DOHH2 (cell line): ENCODE data around the gene IFITM10.

Source experiments
- H3F3A ChIP-seq: fragments of 200-600 bp; sonication (generic), shearing (Covaris generic); 2 replicates; pipeline ENCODE4 v1.6.0; 2016; ENCODE audit warnings: antibody characterized with exemption, mild to moderate bottlenecking; ENCODE audit not compliant: control insufficient read depth, insufficient read depth
- H3K27ac ChIP-seq: fragments of 200-600 bp; sonication (generic); 2 replicates; pipeline ENCODE4 v1.5.1; 2014; ENCODE audit warnings: low read depth, mild to moderate bottlenecking, low read length, moderate library complexity
- H3K27me3 ChIP-seq: fragments of 200-600 bp; sonication (generic); 2 replicates; pipeline ENCODE4 v1.6.1; 2014; ENCODE audit warnings: mild to moderate bottlenecking, low read length, mixed read lengths; ENCODE audit not compliant: control insufficient read depth
- H3K36me3 ChIP-seq: fragments of 200-600 bp; sonication (generic); 2 replicates; pipeline ENCODE4 v1.6.1; 2014; ENCODE audit warnings: mild to moderate bottlenecking, low read length, moderate library complexity, mixed read lengths; ENCODE audit not compliant: control insufficient read depth
- H3K4me1 ChIP-seq: fragments of 200-600 bp; sonication (generic); 2 replicates; pipeline ENCODE4 v1.6.1; 2014; ENCODE audit warnings: mild to moderate bottlenecking, low read length, mixed read lengths; ENCODE audit not compliant: control insufficient read depth
- H3K4me2 ChIP-seq: fragments of 200-600 bp; sonication (generic); 2 replicates; pipeline ENCODE4 v1.6.0; 2014; ENCODE audit warnings: mild to moderate bottlenecking, low read length, moderate library complexity
- H3K4me3 ChIP-seq: fragments of 200-600 bp; sonication (generic); 2 replicates; pipeline ENCODE4 v1.5.1; 2014; ENCODE audit warnings: mild to moderate bottlenecking, low read length, mixed read lengths
- H3K79me2 ChIP-seq: fragments of 200-600 bp; sonication (generic); 2 replicates; pipeline ENCODE4 v1.6.1; 2014; ENCODE audit warnings: mild to moderate bottlenecking, low read length, mixed read lengths; ENCODE audit not compliant: control insufficient read depth
- H3K9me2 ChIP-seq: fragments of 200-600 bp; sonication (generic); replicated peaks from 2 replicates; pipeline ENCODE4 v1.6.1; 2014; ENCODE audit warnings: mild to moderate bottlenecking, low read length, mixed read lengths; ENCODE audit not compliant: control insufficient read depth
- H3K9me3 ChIP-seq: fragments of 200-600 bp; sonication (generic); 2 replicates; pipeline ENCODE4 v1.6.1; 2014; ENCODE audit warnings: antibody characterized with exemption, low read length, mixed read lengths; ENCODE audit not compliant: control insufficient read depth, insufficient read depth
- H4K20me1 ChIP-seq: fragments of 200-600 bp; sonication (generic); 2 replicates; pipeline ENCODE4 v1.6.0; 2014; ENCODE audit warnings: low read depth, mild to moderate bottlenecking, antibody characterized with exemption, low read length, moderate library complexity; ENCODE audit not compliant: control insufficient read depth, insufficient read depth
- EZH2phosphoT487 ChIP-seq: fragments of 200-600 bp; sonication (generic); IDR thresholded peaks from 2 replicates; pipeline ENCODE4 v1.6.1; 2017; ENCODE audit warnings: borderline replicate concordance, mild to moderate bottlenecking, antibody characterized with exemption, low read length, moderate library complexity, mixed read lengths
- TF ChIP-seq, protein P1 (sequence below): fragments of 200-600 bp; sonication (generic); IDR thresholded peaks from one replicate; pipeline ENCODE4 v1.5.1; 2014; ENCODE audit warnings: antibody characterized with exemption, mild to moderate bottlenecking, low read depth, low read length; ENCODE audit not compliant: poor library complexity, severe bottlenecking

The IFITM10 gene

DNA sequence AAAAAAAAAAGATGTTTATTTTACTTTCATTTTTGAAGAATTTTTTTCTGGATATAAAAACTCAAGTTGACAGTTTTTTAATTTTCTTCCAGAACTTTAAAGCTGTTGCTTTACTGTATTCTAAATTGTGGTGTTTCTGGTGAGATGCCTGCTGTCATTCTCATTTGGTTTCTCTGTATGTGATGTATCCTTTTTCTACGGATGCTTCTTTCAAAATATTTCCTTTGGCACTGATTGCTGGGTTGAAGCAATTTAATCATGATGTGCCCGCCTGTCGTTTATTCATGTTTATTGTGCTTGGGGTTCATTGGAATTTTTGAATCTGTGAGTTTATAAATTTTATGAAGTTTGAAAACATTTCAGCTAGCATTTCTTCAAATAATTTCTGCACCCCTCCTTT, 42.7 kb upstream of the IFITM10 start:
- no peak overlapping the region for H3K4me2 ChIP-seq
- no peak for TF ChIP-seq EZH2phosphoT487
- TF ChIP-seq, protein P1, sequence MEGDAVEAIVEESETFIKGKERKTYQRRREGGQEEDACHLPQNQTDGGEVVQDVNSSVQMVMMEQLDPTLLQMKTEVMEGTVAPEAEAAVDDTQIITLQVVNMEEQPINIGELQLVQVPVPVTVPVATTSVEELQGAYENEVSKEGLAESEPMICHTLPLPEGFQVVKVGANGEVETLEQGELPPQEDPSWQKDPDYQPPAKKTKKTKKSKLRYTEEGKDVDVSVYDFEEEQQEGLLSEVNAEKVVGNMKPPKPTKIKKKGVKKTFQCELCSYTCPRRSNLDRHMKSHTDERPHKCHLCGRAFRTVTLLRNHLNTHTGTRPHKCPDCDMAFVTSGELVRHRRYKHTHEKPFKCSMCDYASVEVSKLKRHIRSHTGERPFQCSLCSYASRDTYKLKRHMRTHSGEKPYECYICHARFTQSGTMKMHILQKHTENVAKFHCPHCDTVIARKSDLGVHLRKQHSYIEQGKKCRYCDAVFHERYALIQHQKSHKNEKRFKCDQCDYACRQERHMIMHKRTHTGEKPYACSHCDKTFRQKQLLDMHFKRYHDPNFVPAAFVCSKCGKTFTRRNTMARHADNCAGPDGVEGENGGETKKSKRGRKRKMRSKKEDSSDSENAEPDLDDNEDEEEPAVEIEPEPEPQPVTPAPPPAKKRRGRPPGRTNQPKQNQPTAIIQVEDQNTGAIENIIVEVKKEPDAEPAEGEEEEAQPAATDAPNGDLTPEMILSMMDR, result no peak

GRCh38 chr11:1792461-1792860, 42.1 kb upstream of the IFITM10 start:
- Histone ChIP-seq H3K79me2 (no peaks in the 10 kb centered on the region), H3F3A (no peaks in the 10 kb centered on the region), H3K4me1 (no peaks in the 10 kb centered on the region), H4K20me1 (no peaks in the 10 kb centered on the region), H3K9me2 (no peaks in the 10 kb centered on the region), H3K4me3 (no peak overlapping the region), H3K4me2 (no peak overlapping the region), H3K27me3 (no peaks in the 10 kb centered on the region), H3K36me3 (no peaks in the 10 kb centered on the region), H3K27ac (no peak overlapping the region), H3K9me3 (no peaks in the 10 kb centered on the region)
- TF ChIP-seq EZH2phosphoT487, result no peak
- TF ChIP-seq, protein P1, result no peak

More for the DNA sequence above, 42.7 kb upstream of the IFITM10 start:
- H3K36me3 ChIP-seq, result no peaks in the 10 kb centered on the region
- H3F3A ChIP-seq, result no peaks in the 10 kb centered on the region
- H4K20me1 ChIP-seq, result no peaks in the 10 kb centered on the region
- H3K9me3 ChIP-seq, result no peaks in the 10 kb centered on the region
- H3K27ac ChIP-seq, result no peak overlapping the region
- no peaks in the 10 kb centered on the region for H3K79me2 ChIP-seq
- H3K27me3 ChIP-seq, result no peaks in the 10 kb centered on the region
- H3K4me1 ChIP-seq, result no peaks in the 10 kb centered on the region
- H3K4me3 ChIP-seq, result no peak overlapping the region
- no peaks in the 10 kb centered on the region for H3K9me2 ChIP-seq

DNA sequence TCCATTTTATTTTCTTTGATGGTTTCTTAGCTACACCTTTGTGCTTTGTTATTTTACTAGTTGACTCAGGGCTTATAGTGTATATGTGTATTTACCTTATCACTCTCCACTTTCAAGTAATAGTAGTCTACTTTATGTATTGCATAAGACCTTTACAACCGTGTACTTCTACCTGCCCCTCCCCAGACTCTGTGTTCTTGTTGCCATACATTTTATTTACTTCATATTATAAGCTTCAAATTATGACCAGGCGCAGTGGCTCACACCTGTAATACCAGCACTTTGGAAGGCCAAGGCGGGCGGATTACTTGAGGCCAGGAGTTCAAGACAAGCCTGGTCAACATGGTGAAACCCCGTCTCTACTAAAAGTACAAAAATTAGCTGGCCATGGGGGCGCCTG, 41.5 kb upstream of the IFITM10 start:
- Histone ChIP-seq H3K27ac (no peak overlapping the region), H3K9me3 (no peaks in the 10 kb centered on the region), H3K4me2 (no peak overlapping the region), H3F3A (no peaks in the 10 kb centered on the region), H3K79me2 (no peaks in the 10 kb centered on the region), H4K20me1 (no peaks in the 10 kb centered on the region), H3K36me3 (no peaks in the 10 kb centered on the region), H3K4me1 (no peaks in the 10 kb centered on the region), H3K4me3 (no peak overlapping the region), H3K27me3 (no peaks in the 10 kb centered on the region), H3K9me2 (no peaks in the 10 kb centered on the region)
- TF ChIP-seq, protein P1, result no peak
- TF ChIP-seq EZH2phosphoT487, result no peak
